HPDE6-E6E7 (cell line): Measurements from ENCODE around the gene TMEM176B.
"Not testable (repeated sequence)": the region's sequence is repeated elsewhere in the genome, so short reads cannot be mapped to it uniquely, and the experiment has no call there.

Source experiments
- DNase-seq: peaks from one replicate; pipeline ENCODE4 v3.0.0; 2011; ENCODE audit warnings: missing footprints; ENCODE audit errors: extremely low spot score

The TMEM176B gene

DNA sequence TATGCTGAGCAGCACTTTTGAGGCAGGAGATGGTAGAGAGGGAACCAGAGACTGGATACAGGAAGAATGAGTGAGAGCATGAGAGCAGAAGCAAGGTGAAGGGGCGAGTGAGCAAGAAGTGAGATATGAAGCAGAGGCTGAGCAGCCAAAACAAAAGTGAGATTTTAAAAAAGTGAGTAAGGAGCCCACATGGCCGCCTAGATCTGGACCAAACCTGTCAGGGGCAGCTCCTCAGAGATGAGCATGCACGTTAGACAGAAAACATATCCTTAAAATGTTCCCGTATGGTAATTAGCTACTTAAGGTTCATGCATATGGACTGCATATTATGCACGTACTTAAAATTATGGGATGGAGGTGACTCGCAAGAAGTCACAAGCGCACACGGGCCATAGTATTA, 22.9 kb upstream of the TMEM176B start:
- DNase-seq, result no peak

DNA sequence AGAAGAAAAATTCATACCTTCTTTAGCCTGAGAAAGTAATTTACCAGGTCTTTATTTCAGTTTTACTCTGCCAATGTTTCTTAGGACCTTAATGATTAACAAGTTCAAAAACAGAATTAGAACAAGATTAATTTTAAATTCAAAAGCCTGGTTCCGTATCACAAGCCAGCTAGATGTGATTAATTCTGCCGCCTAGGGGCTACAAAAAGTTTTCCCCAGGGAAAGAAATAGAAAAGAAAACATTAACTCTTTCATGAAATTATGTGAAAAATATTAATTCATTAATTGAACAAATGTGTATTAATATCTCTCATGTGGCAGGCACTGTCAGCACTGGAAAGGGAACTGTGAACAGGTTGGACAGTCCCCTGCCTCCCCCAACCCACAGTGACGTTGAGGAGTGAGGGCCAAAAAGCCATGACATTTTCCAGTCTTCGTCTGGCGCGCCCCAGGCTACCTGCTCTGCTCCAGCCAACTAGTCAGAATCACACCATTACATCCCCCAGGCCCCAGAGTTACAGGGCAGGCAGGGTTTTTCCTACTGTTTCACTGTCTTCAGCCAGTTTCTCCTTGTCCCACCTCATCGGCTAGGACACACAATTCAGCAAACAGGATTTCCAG, 20.5 kb upstream of the TMEM176B start:
- no peak for DNase-seq

DNA sequence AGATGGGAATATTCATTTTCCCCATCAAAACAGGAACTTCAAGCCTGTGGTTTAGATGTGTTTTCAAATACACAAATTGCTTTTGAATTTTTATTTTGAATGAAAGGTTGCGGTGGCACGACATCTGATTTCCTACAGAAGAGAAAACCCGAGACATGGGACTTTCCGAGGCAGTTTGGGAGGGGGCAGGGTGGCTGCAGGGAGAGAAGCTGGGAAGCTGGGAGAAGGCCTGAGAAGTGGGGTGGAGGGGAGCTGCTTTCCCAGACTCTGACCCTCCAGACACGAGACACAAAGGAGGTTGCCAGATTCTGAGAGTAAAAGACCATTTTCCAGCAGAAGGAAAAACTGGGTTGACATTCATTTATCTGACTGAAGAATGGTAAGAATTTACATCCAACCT, 20.0 kb upstream of the TMEM176B start:
- no peak for DNase-seq

DNA sequence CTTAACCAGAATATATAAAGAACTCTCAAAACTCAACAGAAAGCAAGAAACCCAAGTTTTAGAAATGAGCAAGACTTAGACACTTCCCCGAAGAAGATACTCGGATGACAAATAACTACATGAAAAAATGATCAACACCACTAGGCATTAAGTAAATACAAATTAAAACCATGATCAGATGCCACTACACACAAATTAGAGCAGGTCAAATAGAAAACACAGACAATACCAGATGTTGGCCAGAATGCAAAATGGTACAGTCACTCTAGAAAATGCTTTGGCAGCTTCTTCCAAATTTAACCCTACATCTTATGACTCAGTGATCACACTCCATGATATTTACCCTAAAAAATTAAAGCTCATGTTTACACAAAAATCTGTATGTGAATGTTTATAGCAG, 18.8 kb upstream of the TMEM176B start:
- DNase-seq, result no peak

DNA sequence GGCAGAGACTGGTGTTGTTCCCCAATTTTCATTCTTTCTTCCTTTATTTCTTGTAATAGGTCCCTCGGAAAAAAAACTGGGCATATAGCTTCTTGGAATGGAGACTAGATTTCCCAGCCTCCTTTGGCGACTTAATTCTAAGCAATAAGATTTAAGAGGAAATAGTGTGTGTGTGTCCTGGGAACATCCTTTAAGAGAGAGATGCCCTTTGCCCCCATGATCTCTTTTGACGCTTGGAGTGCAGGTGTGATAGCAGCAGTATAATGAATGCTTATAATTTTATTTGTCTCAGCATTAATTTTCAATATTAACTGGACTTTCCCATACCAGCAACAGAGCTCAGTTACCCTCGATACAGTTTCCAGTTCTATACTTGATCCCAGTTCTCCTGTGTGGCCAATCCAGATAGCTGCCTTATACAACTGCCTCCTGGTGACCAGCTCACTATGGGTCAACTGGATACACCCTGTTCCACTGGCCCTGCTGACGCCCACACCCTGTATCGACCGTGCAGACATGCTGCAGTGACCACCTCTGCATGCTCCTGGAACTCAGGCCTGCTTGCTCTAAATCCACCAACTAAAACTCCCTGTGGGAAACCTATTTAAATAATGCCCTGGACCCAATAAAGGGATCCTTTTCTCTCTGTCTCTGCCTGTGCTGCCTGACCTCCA, 14.3 kb upstream of the TMEM176B start:
- DNase-seq, result no peak

DNA sequence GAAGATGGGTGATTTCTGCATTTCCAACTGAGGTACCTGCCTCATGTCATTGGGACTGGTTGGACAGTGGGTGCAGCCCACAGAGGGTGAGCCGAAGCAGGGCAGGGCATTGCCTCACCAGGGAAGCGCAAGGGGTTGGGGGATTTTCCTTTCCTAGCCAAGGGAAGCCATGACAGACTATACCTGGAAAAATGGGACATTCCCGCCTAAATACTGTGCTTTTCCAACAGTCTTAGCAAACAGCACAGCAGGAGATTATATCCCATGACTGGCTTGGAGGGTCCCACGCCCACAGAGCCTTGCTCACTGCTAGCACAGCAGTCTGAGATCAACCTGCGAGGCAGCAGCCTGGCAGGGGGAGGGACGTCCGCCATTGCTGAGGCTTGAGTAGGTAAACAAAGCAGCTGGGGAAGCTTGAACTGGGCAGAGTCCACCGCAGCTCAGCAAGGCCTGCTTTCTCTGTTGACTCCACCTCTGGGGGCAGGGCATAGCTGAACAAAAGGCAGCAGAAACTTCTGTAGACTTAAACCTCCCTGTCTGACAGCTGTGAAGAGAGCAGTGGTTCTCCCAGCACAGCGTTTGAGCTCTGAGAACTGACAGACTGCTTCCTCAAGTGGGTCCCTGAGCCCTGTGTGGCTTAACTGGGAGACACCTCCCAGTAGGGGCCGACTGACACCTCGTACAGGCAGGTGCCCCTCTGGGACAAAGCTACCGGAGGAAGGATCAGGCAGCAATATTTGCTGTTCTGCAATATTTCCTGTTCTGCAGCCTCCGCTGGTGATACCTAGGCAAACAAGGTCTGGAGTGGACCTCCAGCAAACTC, 7.7 kb upstream of the TMEM176B start:
- DNase-seq, result not testable (repeated sequence)

DNA sequence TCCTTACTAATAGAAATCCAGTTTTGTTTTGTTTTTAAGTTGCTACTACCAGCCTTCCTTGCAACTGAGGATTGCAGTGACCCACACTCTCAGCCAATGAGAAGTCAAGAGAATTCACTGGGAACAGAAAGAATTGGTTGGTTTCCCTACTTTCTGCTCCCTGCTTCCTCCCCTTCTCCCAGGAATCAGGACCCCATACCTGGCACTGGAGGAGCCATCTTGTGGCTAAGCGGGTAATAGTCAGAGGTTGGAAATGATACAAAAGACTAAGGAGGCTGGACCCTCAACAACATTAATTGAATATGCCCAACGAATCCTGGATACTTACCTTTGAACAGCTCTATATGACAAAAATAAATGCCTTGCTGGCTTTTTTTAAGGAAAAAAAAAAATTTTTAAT, 6.7 kb upstream of the TMEM176B start:
- DNase-seq, result no peak

DNA sequence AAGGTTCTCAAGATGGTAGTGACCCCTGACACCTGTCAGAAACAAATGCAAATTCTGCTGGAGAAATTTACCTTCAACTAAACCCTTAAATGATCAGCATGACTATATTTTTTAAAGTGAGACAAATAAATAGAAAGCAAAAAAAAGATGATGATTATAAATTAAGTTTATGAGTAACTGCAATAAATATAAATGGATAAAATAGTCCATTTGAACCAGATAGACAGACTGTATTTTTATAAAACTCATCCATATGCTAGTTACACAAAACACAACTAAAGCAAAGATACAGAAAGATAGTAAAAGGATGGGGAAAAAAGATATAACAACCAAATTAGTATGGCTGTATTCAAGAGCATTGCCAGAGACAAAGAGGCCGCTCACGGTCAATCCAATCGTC, 6.3 kb upstream of the TMEM176B start:
- no peak for DNase-seq

DNA sequence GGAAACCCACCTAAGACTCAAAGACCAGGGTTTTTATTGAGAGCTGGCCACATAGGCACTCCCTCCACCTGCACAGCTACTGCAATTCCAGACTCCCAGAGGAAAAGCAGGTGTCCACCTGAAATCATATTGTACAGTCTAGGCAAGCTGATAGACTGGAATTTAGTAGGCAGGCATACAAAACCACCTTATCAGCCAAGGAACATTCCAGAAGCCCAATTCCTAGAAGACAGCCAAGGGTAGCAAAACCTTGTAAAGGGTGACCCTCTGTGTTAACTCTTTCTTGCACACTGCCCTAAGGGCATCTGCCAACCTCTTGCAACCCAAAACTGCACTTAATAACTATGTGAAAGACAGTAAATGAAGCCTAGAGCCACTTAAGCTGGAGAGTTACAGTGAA, 5.7 kb upstream of the TMEM176B start:
- no peak for DNase-seq

DNA sequence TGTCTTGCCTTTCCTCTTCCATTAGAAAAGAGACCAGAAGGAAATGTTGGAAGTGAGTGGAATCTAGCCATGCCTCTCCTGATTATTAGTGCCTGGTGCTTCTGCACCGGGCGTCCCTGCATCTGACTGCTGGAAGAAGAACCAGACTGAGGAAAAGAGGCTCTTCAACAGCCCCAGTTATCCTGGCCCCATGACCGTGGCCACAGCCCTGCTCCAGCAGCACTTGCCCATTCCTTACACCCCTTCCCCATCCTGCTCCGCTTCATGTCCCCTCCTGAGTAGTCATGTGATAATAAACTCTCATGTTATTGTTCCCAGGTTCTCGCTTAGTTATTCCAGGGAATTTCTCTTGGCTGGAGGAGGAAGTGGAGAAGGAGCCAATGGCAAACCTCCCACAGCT, 4.6 kb upstream of the TMEM176B start:
- DNase-seq, result no peak

DNA sequence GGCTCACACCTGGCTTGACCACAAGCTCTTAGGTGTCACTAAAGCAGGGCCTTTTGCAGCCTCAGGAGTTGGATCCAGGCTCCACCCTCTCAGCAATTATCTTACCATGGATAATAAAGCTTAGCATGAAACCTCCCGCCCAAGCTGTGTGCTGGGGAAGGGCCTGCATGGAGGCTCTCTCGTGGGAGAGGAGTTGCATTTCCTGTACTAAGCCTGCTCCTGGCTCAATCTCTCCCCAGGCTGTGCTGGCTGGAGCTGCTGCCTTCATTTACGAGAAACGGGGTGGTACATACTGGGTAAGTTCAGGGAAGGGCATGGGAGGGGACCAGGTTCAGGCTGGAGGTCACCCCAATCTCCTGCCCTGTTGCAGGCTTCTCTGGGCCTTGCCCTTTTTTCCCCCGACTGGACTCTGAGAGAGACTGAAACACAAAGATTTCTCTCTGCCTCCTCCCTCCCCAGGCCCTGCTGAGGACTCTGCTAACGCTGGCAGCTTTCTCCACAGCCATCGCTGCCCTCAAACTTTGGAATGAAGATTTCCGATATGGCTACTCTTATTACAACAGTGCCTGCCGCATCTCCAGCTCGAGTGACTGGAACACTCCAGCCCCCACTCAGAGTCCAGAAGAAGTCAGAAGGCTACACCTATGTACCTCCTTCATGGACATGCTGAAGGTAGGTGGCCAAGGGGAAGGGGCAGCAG, 3.1 kb upstream of the TMEM176B start:
- no peak for DNase-seq

DNA sequence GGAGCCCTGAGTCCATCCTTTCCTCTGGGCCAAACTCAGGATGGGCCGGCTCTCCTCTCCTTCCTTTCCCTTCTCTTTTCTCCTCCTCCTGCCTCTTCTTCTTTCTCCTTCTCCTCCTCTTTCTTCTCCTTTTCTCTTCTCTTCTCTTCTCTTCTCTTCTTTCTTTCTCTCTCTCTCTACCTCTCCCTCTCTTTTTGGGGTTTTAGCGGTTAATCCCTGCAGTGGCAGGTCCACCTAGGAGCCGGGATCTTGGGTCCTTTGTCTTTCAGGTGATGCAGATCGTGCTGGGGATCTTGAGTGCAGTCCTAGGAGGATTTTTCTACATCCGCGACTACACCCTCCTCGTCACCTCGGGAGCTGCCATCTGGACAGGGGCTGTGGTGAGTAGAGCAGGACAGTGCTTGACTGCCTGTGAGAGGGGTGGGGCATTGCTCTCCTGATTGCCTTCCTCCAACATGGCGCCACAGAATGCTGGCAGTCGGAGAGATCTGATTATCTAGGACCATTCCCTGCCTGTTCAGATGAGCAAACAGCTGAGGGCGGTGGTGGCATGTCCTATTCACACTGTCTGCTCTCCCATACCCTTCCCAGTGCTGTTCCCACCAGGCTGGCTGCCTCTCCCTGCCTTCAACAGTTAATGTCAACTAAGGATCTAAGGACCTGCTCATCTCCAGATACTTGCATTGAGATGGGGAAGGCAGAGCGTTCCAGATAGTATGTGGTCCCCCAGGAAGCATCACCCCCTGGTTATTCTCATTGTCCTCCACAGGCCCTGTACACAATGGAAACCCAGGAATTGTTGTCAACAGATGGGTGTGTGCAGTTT, 2.0 kb upstream of the TMEM176B start:
- no peak for DNase-seq

DNA sequence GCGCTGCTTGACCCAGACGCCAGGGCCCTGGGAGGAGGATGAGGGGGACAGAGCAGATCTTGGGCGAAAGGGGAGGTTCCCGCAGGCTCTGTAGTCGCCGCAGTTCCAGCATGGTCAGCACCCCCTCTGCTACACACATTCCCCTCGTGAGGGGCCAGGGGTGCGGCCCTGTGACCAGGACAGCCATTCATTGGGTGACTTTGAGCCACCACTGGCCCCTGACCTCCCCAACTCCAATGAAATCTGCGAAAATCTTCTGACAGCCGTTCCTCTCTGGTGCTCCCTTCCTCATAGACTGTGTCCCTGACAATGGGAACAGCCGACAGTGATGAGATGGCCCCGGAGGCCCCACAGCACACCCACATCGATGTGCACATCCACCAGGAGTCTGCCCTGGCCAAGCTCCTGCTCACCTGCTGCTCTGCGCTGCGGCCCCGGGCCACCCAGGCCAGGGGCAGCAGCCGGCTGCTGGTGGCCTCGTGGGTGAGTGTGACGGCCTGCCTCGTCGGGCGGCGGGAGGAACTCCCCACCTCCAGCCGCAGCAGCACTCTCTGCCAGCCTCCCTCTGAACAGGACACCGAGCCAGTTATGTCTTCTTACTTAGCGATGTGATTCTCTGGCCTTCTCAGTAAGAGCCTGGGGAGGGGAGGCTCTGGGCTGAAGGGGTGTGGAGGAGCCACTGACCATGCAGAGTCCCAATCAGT, 1.2 kb upstream of the TMEM176B start:
- no peak for DNase-seq

DNA sequence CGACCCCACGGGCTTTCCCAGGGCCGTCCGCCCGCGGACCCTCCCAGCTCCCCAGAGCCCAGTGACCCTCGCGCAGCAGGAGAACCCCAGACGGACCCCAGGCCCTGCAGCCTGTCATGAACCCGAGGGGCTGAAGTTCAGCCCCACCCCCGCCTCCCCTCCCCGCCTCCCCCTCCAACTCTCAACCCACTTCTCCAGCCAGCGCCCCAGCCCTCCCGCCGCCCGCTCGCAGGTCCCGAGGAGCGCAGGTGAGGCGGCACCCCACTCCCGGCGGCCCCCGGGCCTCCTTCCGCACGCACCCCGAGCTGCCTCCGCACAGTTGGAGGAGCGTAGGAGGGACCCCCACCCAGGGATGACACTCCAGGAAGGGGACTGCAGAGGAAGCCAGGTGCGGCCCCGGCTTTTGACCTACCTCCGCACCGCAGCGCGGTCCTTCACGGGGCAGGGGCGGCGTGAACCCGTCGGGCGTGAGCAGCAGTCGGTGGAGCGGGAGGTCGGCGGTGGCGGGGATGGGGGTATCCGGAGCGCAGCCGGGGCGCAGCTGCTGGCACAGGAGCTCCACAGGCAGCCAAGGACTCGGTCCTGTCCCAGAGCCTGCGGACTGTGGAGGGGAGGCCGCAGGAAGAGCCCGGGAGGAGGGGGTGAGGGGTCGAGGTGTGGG, 547 bp upstream of the TMEM176B start, which contains the start of gene TMEM176A:
Gene TMEM176A, plus strand, starts transcription at position 189 of the 661 bp plus-strand sequence. CDS start 782 bp downstream, outside the sequence.
- no peak for DNase-seq

DNA sequence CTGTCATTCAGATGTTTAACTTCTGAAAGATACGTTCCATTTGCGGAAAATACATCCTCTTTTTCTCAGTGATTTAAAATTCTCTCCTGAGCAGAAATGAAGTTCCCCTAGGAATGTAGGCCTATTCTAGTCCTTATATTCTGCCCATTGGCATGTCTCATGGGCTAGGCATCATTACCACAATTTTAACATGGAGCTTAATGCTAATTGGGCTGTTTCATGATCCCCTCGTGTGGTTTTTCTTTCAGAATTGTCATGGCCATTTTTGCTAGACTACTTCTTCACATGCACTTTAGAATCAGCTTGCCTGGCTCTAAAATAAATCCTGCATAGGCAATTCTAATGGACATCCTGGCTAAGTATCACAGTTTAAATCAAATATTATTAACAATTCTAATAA, 1.0 kb downstream of the TMEM176B start:
- no peak for DNase-seq

DNA sequence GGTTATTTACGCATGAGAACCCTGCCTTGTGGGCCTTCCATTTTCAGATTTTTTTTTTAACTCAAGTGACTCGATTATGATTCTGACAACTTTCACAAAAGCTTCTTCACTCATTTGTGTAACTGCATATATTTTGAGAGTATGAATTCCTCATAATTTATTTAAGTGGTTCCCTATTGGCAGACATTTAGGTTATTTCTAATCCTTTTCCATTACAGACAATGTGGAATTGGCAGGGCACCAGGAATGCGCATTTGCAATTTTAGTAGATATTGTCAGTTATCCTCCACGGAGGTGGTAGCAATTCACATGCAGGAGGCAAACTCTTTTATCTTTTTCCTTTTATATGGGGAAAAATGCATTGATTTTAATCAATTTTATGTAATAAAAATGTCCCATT, 2.5 kb downstream of the TMEM176B start:
- no peak for DNase-seq

DNA sequence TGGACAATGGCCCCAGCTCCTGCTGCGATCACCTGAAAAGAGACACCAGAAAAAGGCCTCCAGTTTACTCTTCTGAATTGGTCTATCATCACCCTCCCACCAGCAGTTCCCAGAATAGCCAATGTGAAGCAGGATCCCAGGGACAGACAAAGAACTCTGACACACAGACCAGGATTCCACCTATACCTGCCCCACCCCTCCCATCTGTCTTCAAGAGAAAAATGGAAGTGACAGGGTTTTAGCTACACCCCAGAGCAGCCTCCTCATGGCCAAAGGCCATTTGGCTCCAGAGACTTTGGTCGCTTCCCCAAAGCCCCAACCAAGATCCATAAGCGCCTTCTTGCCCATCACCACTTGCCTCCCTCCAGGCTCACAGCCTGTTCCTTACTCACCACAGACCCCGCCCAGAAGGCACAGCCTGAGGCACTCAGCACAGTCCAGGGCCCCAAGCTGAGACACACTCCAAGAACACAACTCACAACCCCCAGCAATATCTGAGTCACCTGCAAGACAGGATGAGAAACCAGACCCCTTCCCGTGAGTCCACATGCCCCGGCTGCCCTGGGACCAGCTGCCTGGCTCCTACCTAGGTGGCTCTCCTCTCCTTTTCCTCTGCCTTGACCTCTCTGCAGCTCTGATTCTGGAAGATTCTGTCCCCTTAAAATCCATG, 6.5 kb downstream of the TMEM176B start:
- DNase-seq, result no peak

DNA sequence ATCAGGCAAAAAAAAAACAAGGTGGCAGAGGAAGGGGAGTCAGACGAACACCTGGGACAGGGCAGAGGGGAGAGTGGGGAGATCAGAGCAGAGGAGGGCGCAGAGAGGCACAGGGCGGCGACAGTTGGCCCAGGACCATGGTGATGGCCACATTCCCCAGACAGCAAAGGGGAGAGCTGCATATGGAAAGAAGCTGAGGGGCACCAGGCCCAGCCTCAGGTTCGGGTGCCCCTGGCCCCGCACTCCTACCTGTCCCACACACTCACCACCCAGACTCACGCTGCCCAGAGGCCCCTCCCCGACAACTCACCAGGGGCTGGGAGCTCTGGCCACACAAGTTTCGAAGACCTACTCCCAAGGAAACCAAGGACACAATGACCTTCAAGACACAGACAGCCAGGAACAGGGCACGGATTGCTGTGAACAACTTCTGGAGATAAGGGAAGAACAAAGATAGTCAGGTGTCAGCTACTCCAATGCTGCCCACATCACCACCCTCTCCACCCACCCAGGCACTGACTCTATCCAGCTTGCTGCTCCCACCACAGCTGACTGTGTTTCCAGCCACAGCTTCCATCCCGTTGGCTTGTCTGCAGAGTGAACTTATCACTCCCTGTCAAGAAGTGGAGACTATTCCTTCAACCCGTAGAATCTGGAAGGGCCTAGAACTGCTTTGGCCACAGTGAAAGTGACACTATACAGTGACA, 8.3 kb downstream of the TMEM176B start:
- no peak for DNase-seq

DNA sequence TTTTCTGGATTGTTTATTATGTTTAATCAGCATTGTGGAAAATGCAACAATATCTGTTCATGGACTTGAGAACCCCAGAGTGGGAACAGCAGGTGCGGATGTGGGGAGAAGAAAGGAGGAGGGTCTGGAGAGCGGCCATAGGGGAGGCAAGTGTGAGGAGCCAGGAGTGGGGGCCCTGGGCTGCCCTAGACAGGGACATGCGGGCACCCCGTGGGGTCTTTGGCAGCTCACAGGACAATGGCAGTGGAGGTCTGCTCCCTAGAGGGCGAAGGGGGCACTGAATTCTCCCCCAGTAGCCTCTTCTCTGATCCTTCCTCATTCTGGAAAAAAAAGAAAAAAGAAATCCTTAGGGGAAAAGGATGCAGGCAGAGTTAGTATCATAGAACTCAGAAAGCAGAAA, 8.9 kb downstream of the TMEM176B start:
- DNase-seq, result no peak
